BJ (cell line): ENCODE data around the gene TSPAN11. TPM values are rescaled to one million over a fixed set of nuclear protein-coding genes. Genes with fewer than 3 reads are reported as not detected.

ENCODE experiments used
- CTCF ChIA-PET: fragments of 350-600 bp; formaldehyde crosslinking; extraction: SDS; loops from one replicate; lab custom pipeline; 2021; ENCODE audit warnings: antibody characterized with exemption, inconsistent platforms; lab: Yijun Ruan, JAX
- POLR2A ChIA-PET: fragments of 300-600 bp; sonication (Branson Sonifier 250); formaldehyde crosslinking; extraction: SDS; loops from one replicate; lab custom pipeline; 2021; ENCODE audit warnings: antibody characterized with exemption; lab: Charles Lee
- DNase-seq: peaks from one replicate; pipeline ENCODE4 v3.0.0-alpha.2; 2011; ENCODE audit warnings: low read depth
- H3K27me3 ChIP-seq: 2 replicates; pipeline ENCODE4 v1.6.0; 2011; ENCODE audit warnings: low read length; ENCODE audit not compliant: control insufficient read depth, insufficient read depth
- H3K36me3 ChIP-seq: 2 replicates; pipeline ENCODE4 v1.5.1; 2011; ENCODE audit warnings: low read length; ENCODE audit not compliant: control insufficient read depth, insufficient read depth
- H3K4me3 ChIP-seq: 2 replicates; pipeline ENCODE4 v1.5.1; 2011; ENCODE audit warnings: low read depth, mild to moderate bottlenecking, control low read depth, low read length
- polyA plus RNA-seq: library from polyadenylated mRNA; depleted of rRNA; stranded (reverse); fragments of >200 nt; gene quantifications from 2 replicates; pipeline ENCODE4 v1.2.3, GENCODE V29; 2011
- TF ChIP-seq, protein P1 (sequence below): IDR thresholded peaks from 2 replicates; pipeline ENCODE4 v1.5.1; 2011; ENCODE audit warnings: low read depth, mild to moderate bottlenecking, control low read depth, inconsistent platforms, low read length, moderate library complexity; ENCODE audit not compliant: insufficient read depth

The TSPAN11 gene
- polyA plus RNA-seq, 1 experiment = 0.64 TPM

- POLR2A ChIA-PET = no interaction called here
- CTCF ChIA-PET = no interaction called here
Measured at GRCh38 chr12:30942936-30943335, 16.4 kb downstream of the TSPAN11 start.

DNA sequence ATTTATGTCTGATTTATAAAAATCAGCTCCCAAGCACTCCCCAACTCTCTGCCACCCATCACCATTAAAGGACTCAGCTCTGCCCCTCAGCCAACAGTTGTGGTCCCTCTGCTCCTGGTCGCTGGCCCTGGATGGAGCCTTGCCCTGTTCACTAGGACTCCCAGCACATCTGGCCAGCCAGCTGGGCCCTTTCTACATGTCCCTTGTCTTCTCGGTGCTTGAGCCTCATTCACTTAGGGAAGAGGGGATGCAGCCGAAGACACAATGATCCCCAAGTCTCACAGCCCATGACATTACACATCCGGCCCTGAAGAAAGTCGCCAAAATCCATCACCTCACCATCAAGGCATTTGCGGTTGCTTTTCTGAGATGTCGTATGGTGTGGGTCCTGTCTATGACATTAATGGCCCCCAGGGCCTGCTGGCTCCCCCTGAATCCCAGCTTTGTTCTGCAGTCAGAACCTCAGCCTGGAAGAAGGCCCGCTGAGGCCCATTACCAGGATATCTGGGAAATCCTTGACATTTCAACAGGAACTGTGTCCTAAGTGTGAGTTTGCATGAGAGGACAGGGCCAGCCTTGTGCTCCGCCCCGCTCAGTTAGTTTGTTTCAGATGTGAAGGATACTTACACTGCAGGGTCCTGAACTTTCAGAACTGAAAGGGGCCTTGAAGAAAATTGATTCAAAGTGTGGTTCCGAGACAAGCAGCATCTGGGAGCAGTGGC, 19.1 kb downstream of the TSPAN11 start:
- Histone ChIP-seq H3K36me3 (no peaks in the 10 kb centered on the region), H3K27me3 (peaks cover 4% of the 10 kb centered on the region; the same call in 1 of the 2 replicates), H3K4me3 (no peak overlapping the region)
- TF ChIP-seq, protein P1, sequence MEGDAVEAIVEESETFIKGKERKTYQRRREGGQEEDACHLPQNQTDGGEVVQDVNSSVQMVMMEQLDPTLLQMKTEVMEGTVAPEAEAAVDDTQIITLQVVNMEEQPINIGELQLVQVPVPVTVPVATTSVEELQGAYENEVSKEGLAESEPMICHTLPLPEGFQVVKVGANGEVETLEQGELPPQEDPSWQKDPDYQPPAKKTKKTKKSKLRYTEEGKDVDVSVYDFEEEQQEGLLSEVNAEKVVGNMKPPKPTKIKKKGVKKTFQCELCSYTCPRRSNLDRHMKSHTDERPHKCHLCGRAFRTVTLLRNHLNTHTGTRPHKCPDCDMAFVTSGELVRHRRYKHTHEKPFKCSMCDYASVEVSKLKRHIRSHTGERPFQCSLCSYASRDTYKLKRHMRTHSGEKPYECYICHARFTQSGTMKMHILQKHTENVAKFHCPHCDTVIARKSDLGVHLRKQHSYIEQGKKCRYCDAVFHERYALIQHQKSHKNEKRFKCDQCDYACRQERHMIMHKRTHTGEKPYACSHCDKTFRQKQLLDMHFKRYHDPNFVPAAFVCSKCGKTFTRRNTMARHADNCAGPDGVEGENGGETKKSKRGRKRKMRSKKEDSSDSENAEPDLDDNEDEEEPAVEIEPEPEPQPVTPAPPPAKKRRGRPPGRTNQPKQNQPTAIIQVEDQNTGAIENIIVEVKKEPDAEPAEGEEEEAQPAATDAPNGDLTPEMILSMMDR = no peak
- DNase-seq = no peak
- POLR2A ChIA-PET = no interaction called here
- CTCF ChIA-PET = interaction anchor here (0.6 kb wide), 1 partner anchor 101 kb away, joined by 3 read pairs; no protein-coding TSS in a partner anchor

More at GRCh38 chr12:30942936-30943335, 16.4 kb downstream of the TSPAN11 start:
- DNase-seq = no peak
- Histone ChIP-seq H3K36me3 (no peaks in the 10 kb centered on the region), H3K27me3 (peaks cover 4% of the 10 kb centered on the region; the same call in 1 of the 2 replicates), H3K4me3 (no peak overlapping the region)
- TF ChIP-seq, protein P1 = no peak

GRCh38 chr12:30952015-30952414, 25.5 kb downstream of the TSPAN11 start:
- DNase-seq = no peak
- ChIA-PET POLR2A (no interaction called here), CTCF (no interaction called here)
- no peaks in the 10 kb centered on the region for H3K36me3 ChIP-seq
- no peaks in the 10 kb centered on the region; the same call in none of the 2 replicates for H3K27me3 ChIP-seq
- TF ChIP-seq, protein P1 = no peak
- no peak overlapping the region for H3K4me3 ChIP-seq

- no peak for DNase-seq
- H3K27me3 ChIP-seq = no peaks in the 10 kb centered on the region; the same call in none of the 2 replicates
- TF ChIP-seq, protein P1 = no peak
- no peak overlapping the region for H3K4me3 ChIP-seq
- CTCF ChIA-PET = no interaction called here
- POLR2A ChIA-PET = no interaction called here
- H3K36me3 ChIP-seq = no peaks in the 10 kb centered on the region
Measured at GRCh38 chr12:30953257-30953656, 26.7 kb downstream of the TSPAN11 start.

DNA sequence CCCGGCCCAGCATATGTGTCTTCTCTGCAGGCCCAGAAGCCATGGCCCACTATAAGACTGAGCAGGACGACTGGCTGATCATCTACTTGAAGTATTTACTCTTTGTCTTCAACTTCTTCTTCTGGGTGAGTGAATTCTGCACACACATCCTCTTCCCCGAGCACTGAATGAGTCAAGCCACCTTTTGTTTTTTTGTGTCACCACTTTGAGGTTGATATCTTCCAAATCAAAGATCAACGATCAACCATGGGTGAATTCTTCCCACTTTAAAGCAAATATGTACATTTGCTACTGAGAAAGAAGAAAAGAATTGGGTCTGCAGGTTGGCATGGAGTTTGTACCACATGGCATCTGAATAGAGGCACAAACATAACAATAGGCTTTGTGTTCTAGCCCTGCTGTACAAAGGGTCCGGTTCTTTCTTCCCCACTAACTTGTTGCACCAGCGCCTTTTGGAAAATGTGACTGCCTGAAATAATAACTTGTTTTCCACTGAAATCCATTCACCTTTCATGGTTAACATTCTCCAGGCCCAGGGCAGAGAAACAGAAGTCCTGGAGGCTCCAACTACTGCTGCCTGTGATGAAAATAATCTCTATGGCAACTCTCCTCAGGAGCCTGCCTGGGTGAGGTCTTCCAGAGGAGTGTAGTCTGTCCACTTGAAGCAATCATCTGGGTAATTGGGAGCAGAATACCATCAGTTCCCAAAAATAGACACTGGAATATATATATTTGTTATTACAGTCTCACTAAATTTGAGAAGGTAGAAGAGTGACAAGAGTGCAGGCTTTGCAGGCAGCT, 27.6 kb downstream of the TSPAN11 start:
- H3K36me3 ChIP-seq = no peaks in the 10 kb centered on the region
- ChIA-PET POLR2A (no interaction called here), CTCF (no interaction called here)
- no peak overlapping the region for H3K4me3 ChIP-seq
- no peak for DNase-seq
- TF ChIP-seq, protein P1 = no peak
- no peaks in the 10 kb centered on the region; the same call in none of the 2 replicates for H3K27me3 ChIP-seq
